Measurements from ENCODE around the gene TRIO.

DNA sequence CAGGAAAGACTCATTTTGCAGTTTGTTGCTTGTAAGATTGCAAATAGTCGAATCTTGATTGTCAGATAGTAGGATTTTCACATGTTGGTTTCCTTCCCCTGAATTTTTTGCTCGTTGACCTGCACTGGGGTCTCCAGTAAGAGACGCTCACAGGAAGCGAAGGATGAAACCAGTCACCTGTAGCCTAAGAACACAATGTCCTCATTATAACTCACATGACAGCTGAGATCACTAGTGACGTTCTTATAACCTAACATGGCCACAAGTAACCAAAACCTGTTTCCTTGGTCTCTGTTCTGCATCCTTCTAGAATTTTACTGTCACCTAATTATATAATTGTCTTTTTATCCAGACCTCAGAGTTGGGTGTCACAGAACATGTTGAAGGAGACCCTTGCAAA, 257.5 kb downstream of the TRIO start:
- TF ChIP-seq, protein P1, sequence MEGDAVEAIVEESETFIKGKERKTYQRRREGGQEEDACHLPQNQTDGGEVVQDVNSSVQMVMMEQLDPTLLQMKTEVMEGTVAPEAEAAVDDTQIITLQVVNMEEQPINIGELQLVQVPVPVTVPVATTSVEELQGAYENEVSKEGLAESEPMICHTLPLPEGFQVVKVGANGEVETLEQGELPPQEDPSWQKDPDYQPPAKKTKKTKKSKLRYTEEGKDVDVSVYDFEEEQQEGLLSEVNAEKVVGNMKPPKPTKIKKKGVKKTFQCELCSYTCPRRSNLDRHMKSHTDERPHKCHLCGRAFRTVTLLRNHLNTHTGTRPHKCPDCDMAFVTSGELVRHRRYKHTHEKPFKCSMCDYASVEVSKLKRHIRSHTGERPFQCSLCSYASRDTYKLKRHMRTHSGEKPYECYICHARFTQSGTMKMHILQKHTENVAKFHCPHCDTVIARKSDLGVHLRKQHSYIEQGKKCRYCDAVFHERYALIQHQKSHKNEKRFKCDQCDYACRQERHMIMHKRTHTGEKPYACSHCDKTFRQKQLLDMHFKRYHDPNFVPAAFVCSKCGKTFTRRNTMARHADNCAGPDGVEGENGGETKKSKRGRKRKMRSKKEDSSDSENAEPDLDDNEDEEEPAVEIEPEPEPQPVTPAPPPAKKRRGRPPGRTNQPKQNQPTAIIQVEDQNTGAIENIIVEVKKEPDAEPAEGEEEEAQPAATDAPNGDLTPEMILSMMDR (IDR thresholded peaks at IDR 0.05), result no peak
- TF ChIP-seq POLR2A (IDR thresholded peaks at IDR 0.05) (no peak), EP300 (IDR thresholded peaks at IDR 0.05) (no peak)

Measured in upper lobe of left lung (tissue), 4 donors.